Loucy (cell line): ENCODE results near the gene C1orf105.

Experiments used
- CTCF ChIP-seq: fragments of 200-600 bp; sonication (generic); conservative IDR thresholded peaks from 2 replicates; pipeline ENCODE4 v1.5.1; 2014; ENCODE audit warnings: mild to moderate bottlenecking, antibody characterized with exemption, low read length
- EZH2phosphoT487 ChIP-seq: fragments of 200-600 bp; IDR thresholded peaks from 2 replicates; pipeline ENCODE4 v1.6.1; 2018; ENCODE audit warnings: antibody characterized with exemption, mild to moderate bottlenecking, moderate library complexity, borderline replicate concordance

- no peak for TF ChIP-seq CTCF
- no peak for TF ChIP-seq EZH2phosphoT487
Observed at GRCh38 chr1:172487550-172487949, 67.1 kb downstream of the C1orf105 start.
